Fibroblast of lung (primary cell): Measurements from ENCODE around the gene CCDC127. TPM values are rescaled to one million over a fixed set of nuclear protein-coding genes. Genes with fewer than 3 reads are reported as not detected.
"Not testable (repeated sequence)": the region's sequence is repeated elsewhere in the genome, so short reads cannot be mapped to it uniquely, and the experiment has no call there.

ENCODE experiments used
- DNase-seq, 2 donors: peaks; one replicate each; pipeline versions ENCODE4 v3.0.0 to v3.0.0-alpha.2; 2010; ENCODE audit warnings: low read depth in 2 of 2
- H2AFZ ChIP-seq: 2 replicates; pipeline ENCODE4 v1.5.1; 2012; ENCODE audit warnings: low read length, control low read depth, inconsistent platforms
- H3K27ac ChIP-seq: 2 replicates; pipeline ENCODE4 v1.5.1; 2011; ENCODE audit warnings: low read length, control low read depth; ENCODE audit not compliant: insufficient read depth
- H3K27me3 ChIP-seq: 2 replicates; pipeline ENCODE4 v1.5.1; 2011; ENCODE audit warnings: mild to moderate bottlenecking, low read length; ENCODE audit not compliant: control insufficient read depth, insufficient read depth
- H3K36me3 ChIP-seq: 2 replicates; pipeline ENCODE4 v1.5.1; 2011; ENCODE audit warnings: low read length; ENCODE audit not compliant: control insufficient read depth, insufficient read depth
- H3K4me1 ChIP-seq: 2 replicates; pipeline ENCODE4 v1.5.1; 2011; ENCODE audit warnings: low read length; ENCODE audit not compliant: control insufficient read depth, insufficient read depth; ENCODE audit errors: extremely low read depth
- H3K4me2 ChIP-seq: 2 replicates; pipeline ENCODE4 v1.5.1; 2011; ENCODE audit warnings: low read length, control low read depth; ENCODE audit not compliant: insufficient read depth; ENCODE audit errors: extremely low read depth
- H3K4me3 ChIP-seq, 4 experiments: fragments of 200-600 bp in 1 of 4; sonication (generic) in 1 of 4; replicated peaks in 1 of 4; 2 replicates each; pipeline ENCODE4 v1.5.1; 2011 to 2016; ENCODE audit warnings: low read length in 4 of 4, low read depth in 3 of 4, mild to moderate bottlenecking in 3 of 4, control low read depth in 2 of 4, inconsistent platforms in 1 of 4, mixed read lengths in 1 of 4; ENCODE audit not compliant: insufficient read depth in 1 of 4; ENCODE audit errors: control extremely low read depth in 1 of 4
- H3K79me2 ChIP-seq: 2 replicates; pipeline ENCODE4 v1.5.1; 2012; ENCODE audit warnings: mild to moderate bottlenecking, low read length, inconsistent platforms; ENCODE audit not compliant: control insufficient read depth, insufficient read depth
- H3K9ac ChIP-seq: 2 replicates; pipeline ENCODE4 v1.5.1; 2011; ENCODE audit warnings: mild to moderate bottlenecking, low read length, control low read depth; ENCODE audit not compliant: insufficient read depth
- H3K9me3 ChIP-seq: 2 replicates; pipeline ENCODE4 v1.5.1; 2012; ENCODE audit warnings: low read depth, low read length; ENCODE audit not compliant: control insufficient read depth, insufficient read depth
- H4K20me1 ChIP-seq: 2 replicates; pipeline ENCODE4 v1.5.1; 2011; ENCODE audit warnings: low read length; ENCODE audit not compliant: control insufficient read depth, insufficient read depth; ENCODE audit errors: extremely low read depth
- polyA plus RNA-seq, 2 donors: library from polyadenylated mRNA; depleted of rRNA in 1 of 2; stranded (reverse) in 1 of 2; unstranded in 1 of 2; fragments of >200 nt; gene quantifications; 2 replicates each; pipeline ENCODE4 v1.2.1, GENCODE V29; 2011 to 2012; ENCODE audit warnings: missing spikeins in 1 of 2
- total RNA-seq: library from RNA; depleted of rRNA; stranded (reverse); fragments of >200 nt; gene quantifications from 2 replicates; pipeline ENCODE4 v1.2.1, GENCODE V29; 2014

The CCDC127 gene
- total and polyA plus RNA-seq, 2 donors (not counting 1 experiment from before 2014, with no cell fraction given): 4.8 to 5.6 TPM

- not testable (repeated sequence) for H3K4me2 ChIP-seq, H3K79me2 ChIP-seq, H3K9me3 ChIP-seq, H3K4me1 ChIP-seq, H2AFZ ChIP-seq, H3K9ac ChIP-seq, DNase-seq, H3K4me3 ChIP-seq, H3K27me3 ChIP-seq, H4K20me1 ChIP-seq, H3K27ac ChIP-seq
- H3K36me3 ChIP-seq: peaks cover 11% of the 10 kb centered on the region
Measured at GRCh38 chr5:245717-246116, 27.8 kb upstream of the CCDC127 start.

DNA sequence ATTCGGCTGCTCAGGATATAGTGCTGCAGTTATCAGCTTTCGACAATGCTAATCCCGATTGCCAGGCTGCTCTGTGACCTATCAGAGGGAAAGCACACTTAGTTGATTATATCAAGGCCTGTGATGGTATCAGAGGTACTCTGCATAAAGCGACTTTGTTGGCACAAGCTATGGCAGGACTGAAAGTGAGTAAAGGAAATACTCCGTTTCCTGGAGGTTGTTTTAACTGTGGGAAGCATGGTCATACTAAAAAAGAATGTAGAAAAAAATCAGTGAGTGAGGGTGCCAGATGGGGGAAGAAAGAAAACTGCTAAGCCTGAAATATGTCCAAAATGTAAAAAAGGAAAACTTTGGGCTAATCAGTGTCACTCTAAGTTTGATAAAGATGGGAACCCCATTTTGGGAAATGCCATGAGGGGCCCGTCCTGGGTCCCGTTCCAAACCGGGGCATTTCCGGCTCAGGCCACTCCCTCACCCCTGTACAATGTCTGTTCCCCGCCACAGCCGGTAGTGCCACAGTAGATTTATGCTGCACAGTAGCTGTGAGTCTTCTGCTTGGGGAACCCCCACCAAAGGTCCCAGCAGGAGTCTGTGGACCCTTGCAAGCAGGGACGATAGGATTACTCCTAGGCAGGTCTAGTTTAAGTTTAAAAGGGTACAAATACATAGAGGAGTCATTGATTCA lies 25.9 kb upstream of the CCDC127 start:
- H3K4me1 ChIP-seq, H3K27ac ChIP-seq, H3K79me2 ChIP-seq, H3K27me3 ChIP-seq, H3K4me2 ChIP-seq, H3K9ac ChIP-seq, H3K9me3 ChIP-seq, H2AFZ ChIP-seq, H3K4me3 ChIP-seq, H4K20me1 ChIP-seq, DNase-seq: not testable (repeated sequence)
- peaks cover 16% of the 10 kb centered on the region for H3K36me3 ChIP-seq

DNA sequence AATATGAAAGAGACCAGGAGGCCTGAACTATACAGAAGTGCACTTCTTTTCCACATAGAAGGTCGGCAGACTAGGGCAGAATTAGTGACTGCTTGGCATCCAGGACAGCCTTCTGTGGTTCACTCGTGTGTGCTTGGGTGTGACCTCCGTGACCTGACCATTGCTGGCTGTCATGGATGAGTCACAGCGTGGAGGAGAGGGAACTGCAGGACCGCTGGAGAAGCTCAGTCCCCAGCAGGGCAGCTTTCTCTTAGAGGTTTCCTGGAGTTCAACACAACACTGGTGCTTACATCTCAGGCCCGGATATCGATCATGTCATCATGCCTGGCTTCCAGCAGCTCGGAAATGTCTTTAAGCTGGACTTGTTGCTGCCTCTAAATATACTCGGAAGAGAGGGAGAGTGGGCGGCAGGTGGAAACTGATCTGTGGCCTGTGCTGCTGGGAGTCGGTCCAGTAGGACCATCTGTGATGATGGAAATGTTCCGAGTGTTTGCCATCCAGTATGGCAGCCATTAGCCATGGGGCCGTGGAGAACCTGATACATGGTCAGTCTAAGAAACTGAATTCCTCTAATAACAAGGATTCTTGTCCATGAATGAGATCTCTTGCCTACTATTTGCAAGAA lies 23.2 kb upstream of the CCDC127 start:
- H3K4me1 ChIP-seq, H3K79me2 ChIP-seq, H3K4me3 ChIP-seq, H3K9me3 ChIP-seq, H2AFZ ChIP-seq, H4K20me1 ChIP-seq, H3K4me2 ChIP-seq, H3K27ac ChIP-seq, H3K9ac ChIP-seq, H3K27me3 ChIP-seq: not testable (repeated sequence)
- DNase-seq: peak; percentile 4 to 10
- peaks cover 18% of the 10 kb centered on the region for H3K36me3 ChIP-seq

GRCh38 chr5:240550-240949 lies 22.6 kb upstream of the CCDC127 start:
- not testable (repeated sequence) for H3K9ac ChIP-seq, H3K27ac ChIP-seq, H3K4me3 ChIP-seq, H3K4me2 ChIP-seq, H3K27me3 ChIP-seq, H3K4me1 ChIP-seq, H3K9me3 ChIP-seq, H2AFZ ChIP-seq, DNase-seq, H3K79me2 ChIP-seq, H4K20me1 ChIP-seq
- peaks cover 19% of the 10 kb centered on the region for H3K36me3 ChIP-seq

DNA sequence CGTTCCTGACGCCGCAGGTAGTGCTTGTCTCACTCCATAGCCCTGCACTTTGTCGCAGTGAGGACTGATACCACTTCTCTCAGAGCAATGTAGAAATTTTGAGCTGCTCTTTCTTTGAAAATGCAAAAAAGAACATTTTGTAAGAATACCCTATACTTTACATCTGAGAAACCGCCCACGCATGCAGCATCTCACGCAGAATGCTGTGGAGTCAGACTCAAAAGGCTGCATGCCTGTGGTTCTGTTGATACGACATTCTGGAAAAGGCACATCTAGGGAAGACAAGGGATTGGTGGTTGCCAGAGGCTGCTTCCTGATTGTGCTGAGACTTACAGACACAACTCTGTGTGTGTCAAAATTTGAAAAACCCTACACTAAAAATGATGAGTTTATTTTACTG lies 20.0 kb upstream of the CCDC127 start:
- not testable (repeated sequence) for H3K4me1 ChIP-seq, H3K9me3 ChIP-seq, H4K20me1 ChIP-seq, H3K27me3 ChIP-seq, H3K9ac ChIP-seq, H3K4me3 ChIP-seq, H3K4me2 ChIP-seq, H2AFZ ChIP-seq, H3K27ac ChIP-seq, H3K79me2 ChIP-seq
- peak in 1 of 2 donors; percentile 80 for DNase-seq
- H3K36me3 ChIP-seq: peaks cover 22% of the 10 kb centered on the region

- H3K36me3 ChIP-seq: peaks cover 11% of the 10 kb centered on the region
- H2AFZ ChIP-seq, H3K4me2 ChIP-seq, H3K4me3 ChIP-seq, H3K9ac ChIP-seq, H3K4me1 ChIP-seq, H3K27ac ChIP-seq, DNase-seq, H3K27me3 ChIP-seq, H3K79me2 ChIP-seq, H4K20me1 ChIP-seq, H3K9me3 ChIP-seq: not testable (repeated sequence)
Measured at GRCh38 chr5:235527-235926, 17.6 kb upstream of the CCDC127 start.
